Bronchus fibroblast of lung (primary cell): ENCODE results near the gene PLCG1. TPM values are rescaled to one million over a fixed set of nuclear protein-coding genes. Genes with fewer than 3 reads are reported as not detected.

Experiments used
- total RNA-seq: library from RNA; depleted of rRNA; stranded (reverse); fragments of >200 nt; gene quantifications from 2 replicates; pipeline ENCODE4 v1.2.3, GENCODE V29; 2015

The PLCG1 gene
- 48.4 and 57.7 TPM in 2 replicates for total RNA-seq

GRCh38 chr20:41136680-41137613 lies at the start of gene PLCG1:
PLCG1 (plus strand) TSS chr20:41137543; CDS start chr20:41137642, 99 bp downstream.

Other genes starting within 250 kb of the PLCG1 start
- gene TOP1, start 108.7 kb upstream of the PLCG1 start, total RNA-seq = 15.0 and 19.7 TPM in 2 replicates
- gene ZHX3, start 180.2 kb downstream of the PLCG1 start, total RNA-seq = 19.0 and 21.2 TPM in 2 replicates
- gene LPIN3, start 203.3 kb downstream of the PLCG1 start, total RNA-seq = 10.4 and 11.6 TPM in 2 replicates
- 0.30 and 0.34 TPM in 2 replicates for gene EMILIN3, start 229.3 kb downstream of the PLCG1 start, total RNA-seq